Hippocampal formation (tissue), 2 donors: Measurements from ENCODE around the gene KCTD1.

Source experiments
- DNase-seq, 2 donors: peaks; one replicate each; lab custom pipeline; 2025; lab: John Stamatoyannopoulos, UW

The KCTD1 gene

DNA sequence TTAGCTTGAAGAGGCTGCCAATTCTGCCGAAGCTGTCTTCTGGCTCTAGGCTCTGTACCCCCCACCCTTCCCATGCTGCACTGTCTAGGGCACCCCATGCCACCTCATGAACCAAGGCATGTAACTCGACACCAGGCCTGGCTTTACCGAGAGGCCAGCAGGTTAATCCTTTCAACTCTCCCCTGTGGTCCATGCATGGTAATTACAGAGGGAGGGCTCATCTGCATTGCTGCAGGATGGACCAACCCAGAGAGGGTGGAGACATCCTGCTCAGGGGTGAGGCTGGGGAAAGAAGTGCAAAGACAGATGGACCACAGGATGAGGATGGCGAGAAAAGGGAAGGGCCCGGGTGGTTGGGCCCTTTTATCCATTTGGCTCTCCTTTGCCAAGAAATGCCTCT lies 65.8 kb downstream of the KCTD1 start:
- no peak for DNase-seq

DNA sequence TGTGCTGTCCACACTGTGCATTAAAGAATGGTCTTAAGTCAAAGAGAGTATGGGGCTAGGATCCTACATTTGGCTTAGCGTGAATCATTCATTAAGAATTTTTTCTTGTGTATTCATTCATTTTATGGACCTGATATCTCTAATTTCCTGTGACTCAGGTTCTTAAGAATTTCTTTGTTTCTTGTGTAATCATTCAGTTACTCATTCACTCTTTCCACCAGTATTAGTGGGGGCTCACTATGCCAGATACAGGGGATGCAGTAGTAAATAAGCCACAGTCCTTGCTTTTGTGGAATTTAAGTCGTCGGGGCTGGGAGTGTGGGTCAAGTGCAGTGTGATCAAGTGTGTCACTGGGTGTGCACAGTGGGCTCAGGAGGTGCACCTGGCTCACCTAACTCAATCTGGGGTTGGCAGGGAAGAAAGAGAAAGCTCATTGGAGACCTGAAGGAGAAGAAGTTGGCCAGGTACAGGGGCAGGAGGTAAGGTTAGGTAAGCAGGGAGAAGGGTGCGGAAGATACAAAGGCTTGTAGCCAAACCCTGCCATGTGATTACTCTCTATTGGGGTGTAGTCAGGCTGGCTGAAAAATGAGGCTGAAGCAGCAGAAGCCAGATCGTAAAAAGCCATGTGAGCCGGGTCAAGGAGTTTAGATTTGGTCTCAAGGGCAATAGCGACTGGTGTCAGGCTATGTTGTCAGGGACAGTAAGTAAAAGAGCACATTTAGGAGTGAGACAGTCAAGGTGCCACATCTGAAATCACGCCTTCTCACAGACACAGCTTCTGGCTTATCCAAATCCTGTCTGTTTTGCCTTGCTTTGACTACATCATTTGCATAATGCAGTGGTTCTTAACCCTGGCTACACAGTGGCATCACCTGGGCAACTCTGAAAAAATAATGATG lies 67.2 kb downstream of the KCTD1 start:
- no peak for DNase-seq

DNA sequence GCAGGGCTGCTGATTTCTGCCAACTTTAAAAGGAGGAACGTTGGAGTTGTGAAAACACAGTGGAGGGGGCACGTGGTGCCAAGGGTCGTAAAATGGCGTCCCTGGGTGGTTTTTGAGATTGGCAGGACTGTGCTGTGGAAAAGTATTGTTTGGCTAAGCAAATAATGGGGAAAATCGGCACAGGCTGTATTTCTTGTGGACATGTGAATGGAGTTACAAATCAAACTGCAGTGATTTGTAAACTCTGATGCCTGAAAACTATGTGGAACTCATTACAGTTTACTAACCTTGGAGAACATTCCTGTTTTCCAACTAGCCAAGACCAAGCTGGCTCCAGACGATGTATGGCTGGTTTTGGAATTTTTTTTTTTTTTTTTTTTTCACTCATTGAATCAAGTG lies 68.7 kb downstream of the KCTD1 start:
- no peak for DNase-seq

DNA sequence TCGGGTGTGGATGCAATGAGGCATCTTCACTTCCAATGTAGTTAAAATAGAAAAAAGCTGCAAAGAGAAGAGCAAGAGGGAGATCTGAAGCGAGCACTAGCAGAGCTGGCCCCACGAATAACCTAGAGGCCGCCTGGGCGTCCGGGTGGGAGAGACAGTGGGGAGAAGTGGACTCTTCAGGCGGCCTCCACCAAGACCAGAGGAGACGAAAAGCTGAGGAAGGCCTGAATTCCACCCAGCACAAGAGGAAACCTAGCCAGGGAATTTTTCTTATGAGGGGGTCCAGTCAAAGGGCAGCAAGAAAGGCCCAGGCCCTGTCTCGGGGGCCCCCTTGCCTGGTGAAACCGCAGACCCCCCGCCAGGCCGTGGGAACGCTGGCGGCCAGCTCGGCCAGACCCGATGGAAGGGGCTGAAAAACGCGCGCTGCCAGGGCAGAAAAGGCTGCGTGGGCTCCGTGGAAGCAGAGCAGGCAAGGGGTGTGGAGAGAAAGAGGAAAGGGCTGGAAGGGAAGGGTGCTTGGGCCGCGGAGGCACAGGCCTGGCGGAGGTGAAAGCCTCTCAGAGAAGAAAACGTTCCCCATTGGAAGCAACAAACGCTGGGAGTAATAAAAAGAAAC lies 69.2 kb downstream of the KCTD1 start:
- DNase-seq = no peak

DNA sequence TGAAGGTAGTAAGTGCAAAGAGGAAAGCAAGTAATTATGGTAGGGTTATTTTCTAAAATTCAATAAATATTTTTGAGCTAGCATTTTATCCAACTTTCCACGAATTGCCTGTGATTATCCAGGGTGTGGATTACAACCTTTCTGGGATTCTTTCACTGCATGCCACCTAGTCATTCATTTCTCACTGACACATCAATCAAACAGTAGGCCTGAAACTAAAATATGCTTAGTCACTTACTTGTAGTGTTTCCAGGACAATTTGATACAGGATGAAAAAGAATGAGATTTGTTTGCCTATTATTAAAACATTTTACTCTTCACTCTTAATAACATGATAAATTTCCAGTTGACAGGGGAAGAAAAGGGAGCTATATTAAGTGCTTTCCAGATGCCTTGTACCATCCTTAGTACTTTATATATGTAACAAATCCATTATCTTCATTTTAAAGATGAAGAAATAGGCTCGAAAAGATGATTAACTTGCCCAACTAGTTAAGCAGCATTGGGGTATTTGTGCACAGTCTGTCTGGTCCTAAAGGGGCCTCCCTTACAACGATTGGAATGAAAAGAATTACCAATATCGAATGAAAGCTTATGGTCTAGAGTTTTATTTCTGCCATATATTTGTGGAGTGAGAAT lies 70.4 kb downstream of the KCTD1 start:
- no peak for DNase-seq

DNA sequence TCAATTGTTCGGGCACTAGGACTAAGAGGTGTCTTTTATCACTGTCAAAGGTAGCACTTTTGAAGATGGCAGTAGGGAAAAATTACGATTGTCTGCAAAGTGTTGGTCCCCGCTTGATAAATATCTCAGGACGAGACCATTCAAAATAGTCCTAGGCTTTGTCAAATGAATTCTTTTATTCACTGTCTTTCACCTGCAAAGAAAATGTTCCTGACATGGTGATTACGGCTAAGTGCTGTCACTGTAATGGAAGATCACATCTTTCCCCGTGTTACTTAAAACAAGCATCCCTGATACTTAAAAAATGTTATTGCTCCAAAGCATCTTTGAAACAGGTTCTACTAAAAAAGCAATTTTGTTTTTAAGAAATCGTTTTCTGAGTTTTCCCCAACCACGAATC lies 71.7 kb downstream of the KCTD1 start:
- DNase-seq = no peak

DNA sequence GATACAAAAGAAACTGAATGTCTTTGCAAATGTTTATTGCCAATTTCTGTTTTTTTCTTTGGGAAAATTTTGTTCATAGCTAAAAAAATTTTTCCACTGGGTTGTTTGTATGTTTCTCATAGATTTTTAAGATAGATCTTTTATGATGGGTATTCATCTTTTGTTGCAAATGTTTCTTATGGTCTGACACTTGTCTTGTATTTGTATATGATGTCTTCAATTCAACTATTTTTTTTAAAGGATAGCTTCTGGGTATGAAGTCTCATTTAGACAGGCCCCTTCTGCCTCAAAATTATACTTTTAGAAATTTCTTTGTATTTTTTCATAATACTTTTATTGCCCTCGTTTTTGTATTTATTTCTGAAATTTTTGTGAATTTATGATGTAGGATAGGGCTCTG lies 73.8 kb downstream of the KCTD1 start:
- DNase-seq = no peak

DNA sequence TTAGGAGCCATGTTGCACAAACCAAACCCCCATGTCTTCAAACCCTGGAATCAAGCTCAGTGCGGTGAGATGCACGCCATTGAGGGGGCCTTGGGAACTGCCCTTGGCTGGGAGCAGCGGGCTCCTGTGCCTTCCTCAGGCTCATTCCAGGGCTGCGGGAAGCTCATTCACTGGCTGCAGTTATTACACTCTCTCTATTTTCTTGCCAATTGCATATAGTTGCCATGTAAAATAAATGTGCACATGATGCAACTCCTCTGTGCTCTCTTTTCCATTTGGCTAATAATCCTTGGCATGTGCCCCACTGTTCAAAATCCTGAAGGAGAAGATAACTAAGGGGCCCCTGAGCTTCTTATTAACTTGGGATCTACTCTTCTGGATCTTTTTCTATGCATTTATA lies 74.7 kb downstream of the KCTD1 start:
- DNase-seq = no peak

DNA sequence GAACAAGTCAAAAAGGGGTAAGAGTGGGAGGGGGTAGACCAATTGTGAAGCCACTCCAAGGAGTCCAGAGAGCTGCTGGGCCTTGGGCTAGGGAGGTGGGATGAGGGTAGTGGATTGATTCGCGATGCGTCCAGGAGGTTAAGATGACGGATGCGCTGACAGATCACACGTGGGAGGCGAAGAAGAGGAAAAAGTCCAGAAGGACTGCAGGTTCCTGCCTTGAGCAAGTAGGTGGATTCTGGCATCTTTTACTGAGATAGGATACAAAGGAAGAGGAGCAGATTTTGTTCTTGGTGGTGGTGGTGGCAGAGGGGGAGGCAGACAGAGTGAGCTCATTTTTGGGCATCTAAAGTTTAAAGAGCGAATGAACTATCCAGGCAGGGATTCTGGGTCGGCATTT lies 76.5 kb downstream of the KCTD1 start:
- DNase-seq = peak in 1 of 2 donors; percentile 36

DNA sequence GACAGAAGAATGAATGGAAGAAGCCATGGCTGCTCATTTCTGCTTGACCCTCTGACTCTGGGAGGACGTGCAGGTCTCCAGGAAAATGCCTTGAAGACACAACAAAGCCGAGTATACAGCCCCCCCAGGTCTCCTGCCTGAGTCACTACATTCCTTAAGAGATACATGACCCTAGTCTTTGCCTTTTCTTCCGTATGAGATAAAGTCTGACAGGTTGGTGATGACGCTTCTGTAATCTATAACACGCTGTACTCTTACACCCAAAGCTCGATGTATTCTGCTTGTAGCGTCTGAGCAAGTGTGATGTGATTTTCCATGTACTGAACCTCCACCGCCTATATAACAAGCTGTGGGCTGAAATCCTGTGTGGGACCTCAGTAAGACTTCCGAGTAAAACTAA lies 77.3 kb downstream of the KCTD1 start:
- DNase-seq = no peak

DNA sequence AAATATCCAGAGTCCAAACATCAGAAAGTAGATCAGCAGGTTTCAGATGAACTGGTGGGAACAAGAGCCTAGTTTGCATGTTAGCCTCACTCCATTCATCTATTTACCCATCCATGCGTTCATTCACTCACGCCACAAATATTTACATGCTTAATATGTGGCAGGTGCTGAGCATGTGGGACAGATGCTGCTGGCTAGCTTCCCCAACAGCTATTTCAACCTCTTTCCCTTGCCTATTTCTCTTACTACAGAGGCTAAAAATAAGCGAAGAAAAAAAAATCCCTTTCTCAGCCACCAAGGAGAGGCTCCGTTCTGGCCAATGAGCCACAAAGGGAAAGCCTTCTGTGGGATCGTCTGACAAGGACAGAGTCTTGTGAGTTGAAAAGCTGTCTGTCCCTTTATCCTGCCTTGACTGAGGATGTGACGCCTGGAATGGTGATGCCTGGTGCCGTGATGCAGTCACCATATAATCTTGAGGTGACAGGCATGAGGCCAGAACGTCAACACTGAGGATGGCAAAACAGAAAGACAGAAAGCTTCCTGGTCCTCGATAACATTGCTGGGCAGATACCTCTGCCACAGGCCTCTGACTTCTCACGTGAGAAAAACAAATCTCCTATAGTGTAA lies 78.2 kb downstream of the KCTD1 start:
- no peak for DNase-seq

DNA sequence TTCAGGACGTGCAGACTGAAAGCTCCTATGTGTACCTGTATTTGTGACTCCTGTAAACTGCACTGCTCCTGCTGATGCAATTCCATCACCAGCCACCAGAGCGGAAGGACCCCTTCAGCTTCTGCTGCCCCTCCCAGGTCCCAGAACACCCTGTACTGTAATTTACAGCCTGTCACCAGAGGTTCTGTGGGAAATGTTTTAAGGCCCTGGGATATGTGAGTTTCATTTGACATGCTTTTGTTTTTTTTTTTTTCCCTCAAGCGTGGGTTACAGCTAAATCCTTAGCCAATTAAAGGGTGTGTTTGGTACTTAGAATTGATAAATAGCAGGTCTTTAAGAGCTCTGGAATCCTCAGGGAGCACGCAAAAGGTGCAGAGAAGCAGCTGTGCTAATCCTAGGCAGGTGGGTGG lies 79.4 kb downstream of the KCTD1 start:
- DNase-seq = no peak

DNA sequence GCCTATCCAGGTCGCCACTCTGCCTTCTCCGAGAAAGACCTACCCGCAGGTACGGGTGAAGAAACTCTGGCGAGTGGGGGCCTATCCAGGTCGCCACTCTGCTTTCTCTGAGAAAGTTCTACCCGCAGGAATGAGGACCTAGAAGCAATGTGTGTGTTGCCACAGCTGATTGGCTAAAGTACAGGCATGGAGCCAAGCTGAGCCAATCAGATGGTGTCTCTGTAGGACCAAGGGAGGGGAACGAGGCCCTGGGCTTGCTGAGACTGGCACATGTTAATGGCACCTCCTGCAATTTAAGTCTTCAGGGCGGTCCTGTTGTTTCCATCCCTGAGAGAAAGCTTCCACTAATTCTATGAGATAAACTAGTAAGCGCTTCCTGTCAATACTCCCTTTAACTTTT lies 82.3 kb downstream of the KCTD1 start:
- DNase-seq = no peak

DNA sequence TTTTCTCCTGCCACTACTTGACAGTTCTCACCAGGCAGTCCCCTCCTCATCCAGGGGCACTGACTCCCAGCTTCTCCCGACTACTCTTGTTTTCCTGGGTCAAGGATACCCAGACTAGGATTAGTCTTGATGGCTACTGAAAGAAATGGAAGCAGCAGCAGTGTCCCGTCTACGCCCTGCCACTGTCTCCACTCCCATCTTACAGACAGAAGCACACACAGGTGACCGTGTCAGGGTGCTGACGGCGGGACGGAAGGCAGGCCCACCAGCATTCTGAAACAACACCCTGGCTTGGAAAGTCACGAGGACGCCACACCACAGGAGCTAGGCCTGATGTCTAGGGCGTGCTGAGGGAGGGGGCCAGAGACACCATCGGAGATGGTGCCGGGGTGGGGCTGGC lies 82.9 kb downstream of the KCTD1 start:
- DNase-seq = no peak

DNA sequence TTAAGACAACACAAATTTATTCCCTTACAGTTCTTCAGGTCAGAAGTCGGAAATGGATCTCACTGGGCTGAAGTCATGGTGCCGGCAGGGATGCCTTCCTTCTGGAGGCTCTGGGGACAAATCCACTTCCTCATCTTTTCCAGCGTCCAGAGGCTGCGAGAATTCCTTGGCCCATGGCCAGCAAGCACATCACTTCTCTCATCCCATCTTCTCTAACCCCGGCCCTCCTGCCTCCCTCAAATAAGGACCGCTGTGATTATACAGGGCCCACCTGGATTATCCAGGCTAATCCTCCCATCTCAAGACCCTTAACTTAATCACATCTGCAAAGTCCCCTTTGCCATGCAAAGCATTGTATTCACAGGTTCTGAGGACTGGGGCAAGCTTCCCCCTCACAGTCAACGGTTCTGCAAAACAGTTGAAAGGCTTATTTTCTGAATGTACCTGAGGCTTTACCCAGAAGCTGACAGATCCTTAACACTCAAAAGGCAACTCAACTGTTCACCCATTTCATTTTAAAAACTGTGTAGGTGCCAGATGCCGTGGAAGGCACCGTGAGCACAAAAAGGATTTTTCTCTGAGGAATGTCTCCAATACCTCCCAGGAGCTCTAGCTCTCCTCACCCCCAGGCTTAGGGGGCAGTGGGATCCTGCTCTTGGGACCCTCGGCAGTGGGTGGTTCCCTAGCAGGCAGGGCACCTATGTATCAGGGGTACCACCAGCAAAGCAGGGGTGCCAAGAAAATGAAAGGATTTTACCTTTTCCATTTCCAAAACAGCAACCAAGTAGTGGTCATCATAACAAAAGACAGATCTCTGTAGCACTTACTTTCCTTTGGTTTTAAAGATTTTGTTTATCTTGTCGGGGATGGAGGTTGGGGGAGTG lies 84.0 kb downstream of the KCTD1 start:
- DNase-seq = no peak

DNA sequence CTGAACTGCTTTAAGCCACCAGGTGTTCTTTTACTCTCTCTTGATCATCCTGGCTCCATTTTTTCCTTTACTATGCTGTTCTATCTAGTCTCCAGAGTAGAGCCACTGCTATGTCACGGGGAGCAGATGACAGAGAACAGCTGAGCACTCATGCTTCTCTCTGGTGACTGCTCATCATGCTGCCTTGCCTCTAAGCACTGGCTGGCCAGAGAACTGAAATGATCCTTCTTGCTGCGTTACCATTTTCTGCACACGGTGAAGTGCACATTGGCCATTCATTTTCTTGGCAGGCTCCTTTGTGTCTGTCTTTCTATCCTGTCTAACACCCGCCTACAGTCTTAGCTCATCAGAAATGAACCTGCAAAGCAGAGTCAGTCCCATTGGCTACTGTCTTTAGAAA lies 86.0 kb downstream of the KCTD1 start:
- no peak for DNase-seq

DNA sequence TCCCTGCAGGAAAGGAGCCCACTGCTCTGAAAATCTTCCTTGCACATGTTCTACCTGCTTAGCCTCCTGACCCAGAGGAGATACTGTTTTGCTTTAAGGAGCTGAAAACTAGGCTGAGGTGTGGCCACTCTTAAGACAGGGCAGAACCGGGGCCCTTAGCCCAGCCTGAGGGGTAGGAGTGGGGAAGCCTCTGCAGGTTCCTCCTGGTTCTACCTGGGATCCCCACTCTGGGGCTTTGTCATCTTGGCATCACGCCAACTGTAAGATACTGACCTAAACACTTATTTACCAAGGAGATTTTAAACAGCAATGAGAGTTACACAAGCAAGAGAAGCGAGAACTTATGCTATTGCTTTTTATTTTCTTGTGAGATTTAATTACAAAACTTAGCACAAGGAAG lies 86.9 kb downstream of the KCTD1 start:
- no peak for DNase-seq

DNA sequence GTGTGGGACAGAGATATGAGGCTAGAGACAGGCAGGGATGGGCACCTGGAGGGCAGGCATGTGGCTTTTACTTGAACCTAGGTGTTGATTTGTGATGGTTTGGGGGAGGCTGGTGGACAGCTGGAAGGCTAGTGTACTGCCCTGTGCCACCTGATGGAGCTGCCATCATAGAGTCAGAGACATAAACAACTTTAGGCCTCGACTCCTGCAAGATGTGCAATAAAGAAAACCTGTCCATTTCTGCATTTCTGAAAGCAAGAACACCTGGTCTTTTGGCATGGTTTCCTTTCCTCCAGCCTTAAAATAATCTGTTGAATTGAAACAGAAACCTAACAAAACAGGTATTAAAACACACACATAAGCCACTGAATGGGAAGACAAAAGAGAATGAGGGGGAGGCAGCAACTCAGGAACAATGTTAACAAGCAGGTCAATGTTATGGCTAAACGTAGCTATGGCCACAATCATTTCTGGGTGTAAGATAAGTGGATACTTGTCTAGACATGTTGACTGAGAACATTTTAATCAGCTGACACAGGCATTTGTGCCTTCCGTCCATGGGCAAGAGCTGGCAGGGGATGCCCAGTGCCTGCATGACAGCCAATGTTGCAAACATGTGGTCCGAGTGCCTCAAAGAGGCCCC lies 87.8 kb downstream of the KCTD1 start:
- no peak for DNase-seq

DNA sequence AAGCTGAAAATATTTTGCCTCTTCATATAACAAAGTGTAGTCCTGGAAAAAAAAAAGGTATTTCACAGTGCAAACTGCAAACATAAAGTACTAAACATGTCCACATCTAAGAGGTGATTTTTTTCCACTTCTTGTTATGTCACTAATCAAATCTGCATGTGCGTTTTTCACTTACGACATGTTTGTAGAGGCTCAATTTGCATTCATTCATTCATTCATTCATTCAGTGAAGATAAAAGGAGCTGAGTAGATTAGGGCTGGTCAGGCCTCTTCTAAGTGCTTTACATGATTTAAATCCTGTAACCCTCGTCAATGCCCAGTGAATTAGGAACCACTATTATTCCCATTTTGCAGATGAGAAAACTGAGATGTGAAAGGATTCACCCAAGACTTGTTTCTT lies 88.5 kb downstream of the KCTD1 start:
- no peak for DNase-seq

DNA sequence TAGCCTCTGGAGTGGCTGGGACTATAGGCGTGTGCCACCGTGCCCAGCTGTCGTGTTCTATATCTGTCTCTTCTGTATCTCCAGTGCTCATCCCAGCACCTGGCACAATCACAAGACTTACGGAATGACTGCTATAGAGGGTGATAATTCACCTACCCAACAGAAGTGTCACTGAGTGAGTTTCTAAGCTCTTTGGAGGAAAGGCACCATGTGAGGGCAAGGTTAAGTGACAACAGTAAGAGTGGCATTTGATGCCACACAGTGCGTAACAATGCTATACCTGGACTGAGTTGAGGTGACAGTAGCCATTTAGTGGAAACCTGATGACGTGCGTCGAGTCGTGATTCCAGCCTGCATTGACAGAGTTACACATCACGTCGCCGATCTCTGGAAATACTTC lies 89.0 kb downstream of the KCTD1 start:
- DNase-seq = no peak

DNA sequence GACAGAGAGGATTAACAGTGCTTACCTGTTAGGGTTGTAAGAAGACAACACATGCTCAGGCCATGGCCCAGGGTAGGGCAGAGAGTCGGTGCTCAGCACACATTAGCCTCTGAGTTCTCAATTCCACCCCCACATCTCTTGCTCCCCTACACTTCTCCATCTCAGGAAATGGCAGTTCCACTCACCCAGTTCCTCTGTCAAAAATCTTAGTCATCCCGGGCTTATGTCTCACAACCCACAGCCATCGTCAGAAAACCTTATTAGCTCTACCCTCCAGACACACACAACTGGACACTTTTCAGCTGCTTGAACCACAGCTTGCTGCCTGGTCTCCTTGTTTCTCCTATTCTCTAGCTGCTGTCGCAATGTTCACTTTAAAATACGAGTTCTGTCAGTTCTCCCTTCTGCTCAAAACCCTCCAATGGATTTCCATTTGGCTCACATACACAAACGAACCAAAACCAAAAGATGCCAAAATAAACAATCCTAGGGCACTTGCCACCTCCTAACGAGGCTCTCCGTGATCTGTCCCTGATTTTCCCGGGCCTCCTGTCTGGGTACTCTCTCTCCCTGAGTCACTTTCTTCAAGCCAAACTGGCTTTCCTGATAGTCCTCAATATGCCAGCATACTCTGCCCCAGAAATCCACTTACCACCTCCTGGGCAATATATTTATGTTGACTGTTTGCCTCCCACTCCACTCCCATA lies 89.7 kb downstream of the KCTD1 start:
- no peak for DNase-seq
